Measurements from ENCODE around the gene HACD1. TPM values are rescaled to one million over a fixed set of nuclear protein-coding genes. Genes with fewer than 3 reads are reported as not detected.

Gene HACD1
- total and polyA plus RNA-seq, 2 donors (not counting 3 experiments of a cell fraction or from before 2014, with no cell fraction given), result 17.4 to 25.2 TPM

GRCh38 chr10:17660921-17661320, 43.7 kb upstream of the HACD1 start:
- dilution Hi-C loops (cut with MboI; ENCODE audit: extremely low pct_ligation_motif_present, low sequenced_read_pairs), result no loop called here

More at GRCh38 chr10:17660921-17661320, 43.7 kb upstream of the HACD1 start:
- no TSS peak for BruUV-seq (replicated peaks)
- H3K9me3 ChIP-seq (replicated peaks; ENCODE audit: control insufficient read depth, insufficient read depth, low read length), result no peaks in the 10 kb centered on the region
- H3K9ac ChIP-seq (replicated peaks; ENCODE audit: extremely low read depth, insufficient read depth, low read length), result no peak overlapping the region
- CTCF ChIA-PET, result no interaction called here
- H3K27me3 ChIP-seq (ENCODE audit: control insufficient read depth in 2 of 2, insufficient read depth in 2 of 2, low read length in 2 of 2), result no peaks in the 10 kb centered on the region
- DNase-seq (ENCODE audit: low read depth, low spot score) (no peak), FAIRE-seq (no peak)
- POLR2A ChIA-PET, result no interaction called here
- peaks cover 0 to 2% of the 10 kb centered on the region in 2 experiments for H3K36me3 ChIP-seq (ENCODE audit: control insufficient read depth in 2 of 2, extremely low read depth in 1 of 2, insufficient read depth in 2 of 2, low read length in 2 of 2)
- peaks cover 54% of the 10 kb centered on the region for H3K79me2 ChIP-seq (ENCODE audit: control insufficient read depth, insufficient read depth, low read length)
- H3K4me1 ChIP-seq (ENCODE audit: control insufficient read depth, extremely low read depth, insufficient read depth, low read length), result peaks cover 12% of the 10 kb centered on the region
- intact Hi-C loops (cut with micrococcal nuclease), result no loop called here
- H4K20me1 ChIP-seq (replicated peaks; ENCODE audit: control insufficient read depth, extremely low read depth, insufficient read depth, low read length), result peaks cover 6% of the 10 kb centered on the region
- H3K9me1 ChIP-seq (replicated peaks; ENCODE audit: control insufficient read depth, extremely low read depth, insufficient read depth, low read length), result no peaks in the 10 kb centered on the region
- no peak overlapping the region for H2AFZ ChIP-seq (ENCODE audit: low read depth, low read length)
- no peak overlapping the region for H3K27ac ChIP-seq (ENCODE audit: insufficient read depth, low read depth, low read length)
- H3K4me3 ChIP-seq (replicated peaks in 1 of 3; ENCODE audit: insufficient read depth in 1 of 3, low read depth in 1 of 3, low read length in 3 of 3), result no peak overlapping the region
- TF ChIP-seq MYC (IDR thresholded peaks at IDR 0.05; ENCODE audit: low read depth, low read length) (no peak), MAX (IDR thresholded peaks at IDR 0.05; ENCODE audit: insufficient read depth, insufficient read length) (no peak), GATA2 (IDR thresholded peaks at IDR 0.05; ENCODE audit: insufficient read depth, insufficient read length, low read depth, low read length) (no peak), FOS (IDR thresholded peaks at IDR 0.05; ENCODE audit: borderline replicate concordance, insufficient read depth, low read length) (no peak), CTCF (IDR thresholded peaks at IDR 0.05; ENCODE audit: extremely low read depth in 1 of 2, insufficient read depth in 1 of 2, low read depth in 1 of 2, low read length in 2 of 2) (no peak), JUN (IDR thresholded peaks at IDR 0.05; ENCODE audit: borderline replicate concordance, insufficient read depth, insufficient read length, low read depth) (no peak), EZH2 (IDR thresholded peaks at IDR 0.05; ENCODE audit: borderline replicate concordance, low read depth, low read length, severe bottlenecking) (no peak), POLR2AphosphoS5 (IDR thresholded peaks at IDR 0.05; ENCODE audit: insufficient read depth, low read depth, low read length) (no peak), POLR2A (IDR thresholded peaks at IDR 0.05; ENCODE audit: low read depth, low read length) (no peak)
- no peak overlapping the region for H3K4me2 ChIP-seq (ENCODE audit: insufficient read depth, low read length)

Measured in endothelial cell of umbilical vein (primary cell).